ENCODE results near the gene TMEM225.
"Not testable (repeated sequence)": the region's sequence is repeated elsewhere in the genome, so short reads cannot be mapped to it uniquely, and the experiment has no call there.

The TMEM225 gene

DNA sequence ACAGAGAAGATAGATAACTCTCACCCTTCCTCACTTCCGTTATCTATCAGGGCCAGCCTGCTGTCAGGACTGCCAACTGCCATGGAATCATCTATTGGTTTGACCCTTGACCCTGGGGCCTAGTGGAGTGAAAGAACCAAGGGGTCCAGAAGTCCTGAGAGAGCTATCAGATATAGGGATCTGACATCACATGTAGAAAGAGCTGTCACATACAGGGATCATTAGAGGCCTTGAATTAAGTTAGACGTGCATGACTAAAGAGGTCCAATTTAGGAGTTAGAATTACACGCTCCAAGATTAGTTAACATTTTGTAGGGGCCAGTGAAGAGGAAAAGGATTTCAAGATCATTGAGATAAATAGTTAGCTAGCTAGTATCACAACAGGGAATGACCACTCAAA, at the start of gene TMEM225:
TMEM225 (minus strand) TSS at position 101 of the 400 bp plus-strand sequence. CDS start 245 bp downstream, outside the sequence.
- DNase-seq (ENCODE audit: low read depth), result no peak

- no peak for DNase-seq (ENCODE audit: low read depth)
These were observed 38.6 kb upstream of the TMEM225 start for GRCh38 chr11:123924027-123924426.

GRCh38 chr11:123920943-123921342, 35.5 kb upstream of the TMEM225 start:
- no peak for DNase-seq (ENCODE audit: low read depth)

- no peak for DNase-seq (ENCODE audit: low read depth)
These were observed 20.4 kb upstream of the TMEM225 start for GRCh38 chr11:123905826-123906225.

DNA sequence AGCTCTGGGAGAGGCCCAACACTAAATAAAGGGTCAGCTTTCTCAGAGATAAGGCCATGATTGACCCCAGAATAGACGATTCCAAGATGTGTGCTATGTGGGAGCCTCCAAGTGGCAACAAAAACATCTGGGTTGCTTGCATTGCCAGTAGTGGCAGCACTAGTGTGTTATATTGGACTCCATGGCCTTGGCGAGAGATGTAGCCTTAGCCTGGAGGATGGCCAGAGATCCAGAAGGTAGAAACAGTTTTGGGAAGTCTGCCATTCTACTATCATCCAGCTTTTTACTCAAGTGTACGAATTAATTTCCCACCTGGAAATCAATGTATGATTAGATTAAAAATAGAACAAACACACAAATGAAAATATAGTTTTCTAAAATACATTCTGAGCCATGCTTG, 19.5 kb upstream of the TMEM225 start:
- no peak for DNase-seq (ENCODE audit: low read depth)

GRCh38 chr11:123903932-123904331, 18.5 kb upstream of the TMEM225 start:
- no peak for DNase-seq (ENCODE audit: low read depth)

- DNase-seq (ENCODE audit: low read depth), result no peak
These were observed 16.4 kb upstream of the TMEM225 start, which contains the start of gene OR8D4 for GRCh38 chr11:123901867-123902266. OR8D4 (plus strand) TSS chr11:123902167; CDS start chr11:123906432, 4,265 bp downstream.

- no peak for DNase-seq (ENCODE audit: low read depth)
These were observed 14.3 kb upstream of the TMEM225 start for GRCh38 chr11:123899792-123900191.

DNA sequence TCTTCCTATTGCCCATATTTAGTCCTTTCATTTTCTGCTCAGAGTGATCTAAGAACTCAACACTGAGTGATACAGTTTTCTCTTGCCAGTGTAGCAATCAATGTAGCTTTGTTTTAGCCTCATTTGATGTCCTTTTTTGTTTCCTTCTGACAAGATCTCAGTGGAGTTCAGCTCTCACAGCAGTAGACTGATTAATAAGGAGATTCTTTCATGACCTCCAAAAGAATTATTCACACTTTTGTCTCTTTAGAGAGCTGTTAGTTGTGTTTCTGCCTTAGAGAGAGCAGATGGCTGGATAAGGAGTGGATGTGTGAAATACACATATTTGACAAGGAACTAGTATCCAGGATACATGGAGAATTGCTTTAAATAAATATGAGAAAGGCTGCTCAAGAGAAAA, 6.6 kb upstream of the TMEM225 start:
- no peak for DNase-seq (ENCODE audit: low read depth)

- no peak for DNase-seq (ENCODE audit: low read depth)
These were observed 4.6 kb downstream of the TMEM225 start for GRCh38 chr11:123880912-123881311.

GRCh38 chr11:123867795-123868194, 17.7 kb downstream of the TMEM225 start:
- DNase-seq (ENCODE audit: low read depth), result not testable (repeated sequence)

GRCh38 chr11:123865293-123865692, 20.2 kb downstream of the TMEM225 start:
- not testable (repeated sequence) for DNase-seq (ENCODE audit: low read depth)

- no peak for DNase-seq (ENCODE audit: low read depth)
These were observed 25.7 kb downstream of the TMEM225 start for GRCh38 chr11:123859731-123860130.

DNA sequence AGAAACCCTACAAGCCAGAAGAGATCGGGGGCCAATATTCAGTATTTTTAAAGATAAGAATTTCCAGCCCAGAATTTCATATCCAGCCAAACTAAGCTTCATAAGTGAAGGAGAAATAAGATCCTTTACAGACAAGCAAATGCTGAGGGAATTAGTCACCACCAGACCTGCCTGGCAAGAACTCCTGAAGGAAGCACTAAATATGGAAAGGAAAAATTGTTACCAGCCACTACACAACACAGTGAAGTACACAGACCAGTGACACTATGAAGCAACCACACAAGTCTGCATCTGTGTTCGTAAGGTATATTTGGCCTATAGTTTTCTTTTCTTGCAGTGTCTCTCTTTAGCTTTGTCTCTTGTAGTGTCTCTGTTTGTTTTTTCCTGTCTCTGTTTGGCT, 29.0 kb downstream of the TMEM225 start:
- no peak for DNase-seq (ENCODE audit: low read depth)

GRCh38 chr11:123853038-123853437, 32.4 kb downstream of the TMEM225 start:
- DNase-seq (ENCODE audit: low read depth), result no peak

DNA sequence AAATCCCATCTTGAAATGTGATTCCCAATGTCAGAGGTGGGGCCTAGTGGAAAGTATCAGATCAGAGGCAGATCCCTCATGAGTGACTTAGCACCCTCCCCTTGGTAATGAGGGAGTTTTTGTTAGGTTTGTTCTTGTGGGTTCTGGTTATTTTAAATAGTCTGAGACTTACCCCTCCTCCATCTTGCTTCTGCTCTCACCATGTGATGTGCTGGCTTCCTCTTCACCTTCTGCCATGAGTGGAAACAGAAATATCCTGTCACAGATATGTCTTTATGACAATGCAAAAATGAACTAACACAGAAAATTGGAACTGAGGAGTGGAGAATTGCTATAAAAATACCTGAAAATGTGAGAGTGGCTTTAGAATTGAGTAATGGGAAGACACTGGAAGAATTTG, 33.1 kb downstream of the TMEM225 start:
- no peak for DNase-seq (ENCODE audit: low read depth)

DNA sequence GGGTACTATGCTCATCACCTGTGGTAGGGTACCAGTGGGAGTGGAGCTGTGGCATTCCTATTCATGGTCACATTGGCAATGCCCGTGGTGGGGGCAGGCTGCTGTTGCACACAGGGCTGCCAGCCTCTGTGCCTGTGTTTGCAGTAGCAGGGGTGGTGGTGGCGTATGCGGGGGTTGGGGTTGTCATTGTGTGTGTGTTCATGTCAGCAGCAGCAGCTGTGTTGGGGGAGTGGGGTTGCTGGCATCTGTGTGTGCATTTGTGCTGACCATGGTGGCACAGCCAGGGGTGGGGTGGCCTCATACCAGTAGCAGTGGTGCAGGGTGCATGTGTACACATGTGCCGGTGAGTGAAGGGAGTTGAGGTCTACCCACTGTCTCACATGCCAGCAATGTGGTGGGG, 34.4 kb downstream of the TMEM225 start:
- DNase-seq (ENCODE audit: low read depth), result no peak

DNA sequence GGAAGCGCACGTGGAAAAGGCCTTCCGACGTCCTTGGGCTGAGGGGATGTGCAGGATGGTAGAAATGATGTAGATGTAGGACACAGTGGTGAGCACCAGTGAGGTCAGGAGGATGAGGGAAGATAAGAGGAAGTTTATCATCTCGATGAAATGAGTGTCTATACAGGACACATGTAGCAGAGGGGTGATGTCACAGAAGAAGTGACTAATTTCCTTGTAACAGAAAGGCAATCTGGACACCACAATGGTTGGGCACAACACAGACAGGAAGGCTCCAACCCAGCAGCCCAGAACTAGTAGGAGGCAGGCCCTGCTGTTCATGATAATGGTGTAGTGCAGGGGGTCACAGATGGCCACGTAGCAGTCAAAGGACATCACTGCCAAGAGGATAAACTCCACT, 44.3 kb downstream of the TMEM225 start:
- DNase-seq (ENCODE audit: low read depth), result no peak

GRCh38 chr11:123839131-123839530, 46.3 kb downstream of the TMEM225 start:
- DNase-seq (ENCODE audit: low read depth), result no peak

DNA sequence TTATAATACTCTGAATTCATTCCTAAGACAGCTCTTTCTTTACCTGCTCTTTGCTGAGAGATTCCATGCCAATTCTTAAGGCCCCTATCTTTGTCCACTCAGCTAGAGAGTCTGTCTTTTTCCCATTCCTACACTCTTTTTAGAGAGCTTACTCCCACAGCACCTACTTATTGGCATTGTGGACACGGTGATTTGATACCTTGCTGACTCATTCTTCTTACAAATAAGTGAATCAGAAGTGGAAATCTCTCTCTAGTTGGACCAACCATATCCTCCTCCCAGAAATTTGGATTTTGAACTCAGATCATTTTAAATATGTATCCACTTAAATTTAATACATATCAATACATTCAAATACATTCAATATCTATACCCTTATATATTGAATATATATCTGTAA, 46.8 kb downstream of the TMEM225 start:
- no peak for DNase-seq (ENCODE audit: low read depth)

- DNase-seq (ENCODE audit: low read depth), result no peak
These were observed 47.3 kb downstream of the TMEM225 start for GRCh38 chr11:123838199-123838598.

DNA sequence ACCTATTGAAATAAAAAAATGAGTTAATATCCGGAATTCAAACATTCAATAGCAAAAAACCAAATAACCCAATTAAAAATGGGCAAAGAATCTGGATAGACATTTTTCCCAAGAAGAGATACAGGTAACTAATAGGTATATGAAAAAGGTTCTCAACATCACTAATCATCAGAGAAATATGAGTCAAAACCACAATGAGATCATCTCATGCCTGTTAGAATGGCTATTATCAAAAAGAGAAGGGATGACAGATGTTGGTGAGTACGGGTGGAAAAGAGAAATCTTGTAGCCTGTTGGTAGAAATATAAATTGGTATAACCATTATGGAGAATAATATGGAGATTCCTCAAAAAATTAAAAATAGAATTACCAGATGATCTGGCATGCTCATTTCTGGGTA, 52.4 kb downstream of the TMEM225 start:
- no peak for DNase-seq (ENCODE audit: low read depth)

Data from non-pigmented ciliary epithelial cell (primary cell).